Nephron (organoid): ENCODE results near the gene WBP2.

Experiments
- H3K27ac Mint-ChIP-seq, 3 experiments: 2 replicates each; pipeline ENCODE4 v1.8.0; 2020; ENCODE audit warnings: mixed read lengths in 3 of 3, mild to moderate bottlenecking in 2 of 3, moderate library complexity in 1 of 3
- H3K27me3 Mint-ChIP-seq: 2 replicates; pipeline ENCODE4 v1.8.0; 2021; ENCODE audit warnings: low read depth, mild to moderate bottlenecking, moderate library complexity, mixed read lengths
- H3K36me3 Mint-ChIP-seq: 2 replicates; pipeline ENCODE4 v1.8.0; 2020; ENCODE audit warnings: low read depth, mixed read lengths
- H3K4me1 Mint-ChIP-seq: 2 replicates; pipeline ENCODE4 v1.8.0; 2020; ENCODE audit warnings: mixed read lengths
- H3K4me3 Mint-ChIP-seq, 3 experiments: 2 replicates each; pipeline ENCODE4 v1.8.0; 2020; ENCODE audit warnings: mild to moderate bottlenecking in 3 of 3, mixed read lengths in 3 of 3, moderate library complexity in 2 of 3
- H3K9me3 Mint-ChIP-seq: 2 replicates; pipeline ENCODE4 v1.8.0; 2020; ENCODE audit warnings: mixed read lengths
- TF ChIP-seq, protein P1 (sequence below), 3 experiments: fragments of 200-600 bp; sonication (generic); IDR thresholded peaks; one replicate each; pipeline ENCODE4 v1.5.0; 2021; ENCODE audit warnings: antibody characterized with exemption in 3 of 3; ENCODE audit not compliant: unreplicated experiment in 3 of 3

The WBP2 gene

DNA sequence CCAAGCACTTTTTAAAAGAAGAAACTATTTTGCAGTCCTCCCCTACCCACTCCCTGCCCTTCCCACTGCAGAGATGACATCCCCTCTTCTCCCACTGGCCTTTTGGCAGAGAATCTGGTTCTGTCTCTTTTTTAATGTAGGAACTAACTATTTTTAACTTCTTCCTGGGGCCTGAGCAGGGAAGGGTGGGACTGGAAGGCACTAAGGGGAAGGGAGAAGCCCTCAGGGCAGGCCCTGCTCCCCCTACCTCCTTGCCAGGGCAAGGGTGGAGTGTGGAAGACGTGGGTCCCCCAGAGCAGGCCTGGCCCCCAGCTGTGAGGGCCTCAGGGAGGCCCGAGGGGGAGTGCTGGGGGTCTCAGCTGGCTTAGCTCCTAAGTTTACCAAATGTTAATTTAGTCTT lies 30.5 kb downstream of the WBP2 start:
- Mint-ChIP-seq H3K36me3 (peaks cover 24% of the 10 kb centered on the region), H3K4me1 (peaks cover 27% of the 10 kb centered on the region), H3K27ac (peak overlapping the region; percentile 84 to 95 (median 90)), H3K27me3 (no peaks in the 10 kb centered on the region), H3K9me3 (no peaks in the 10 kb centered on the region), H3K4me3 (no peak overlapping the region)
- TF ChIP-seq, protein P1, sequence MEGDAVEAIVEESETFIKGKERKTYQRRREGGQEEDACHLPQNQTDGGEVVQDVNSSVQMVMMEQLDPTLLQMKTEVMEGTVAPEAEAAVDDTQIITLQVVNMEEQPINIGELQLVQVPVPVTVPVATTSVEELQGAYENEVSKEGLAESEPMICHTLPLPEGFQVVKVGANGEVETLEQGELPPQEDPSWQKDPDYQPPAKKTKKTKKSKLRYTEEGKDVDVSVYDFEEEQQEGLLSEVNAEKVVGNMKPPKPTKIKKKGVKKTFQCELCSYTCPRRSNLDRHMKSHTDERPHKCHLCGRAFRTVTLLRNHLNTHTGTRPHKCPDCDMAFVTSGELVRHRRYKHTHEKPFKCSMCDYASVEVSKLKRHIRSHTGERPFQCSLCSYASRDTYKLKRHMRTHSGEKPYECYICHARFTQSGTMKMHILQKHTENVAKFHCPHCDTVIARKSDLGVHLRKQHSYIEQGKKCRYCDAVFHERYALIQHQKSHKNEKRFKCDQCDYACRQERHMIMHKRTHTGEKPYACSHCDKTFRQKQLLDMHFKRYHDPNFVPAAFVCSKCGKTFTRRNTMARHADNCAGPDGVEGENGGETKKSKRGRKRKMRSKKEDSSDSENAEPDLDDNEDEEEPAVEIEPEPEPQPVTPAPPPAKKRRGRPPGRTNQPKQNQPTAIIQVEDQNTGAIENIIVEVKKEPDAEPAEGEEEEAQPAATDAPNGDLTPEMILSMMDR (IDR thresholded peaks at IDR 0.05; ENCODE audit: unreplicated experiment in 3 of 3): no peak

DNA sequence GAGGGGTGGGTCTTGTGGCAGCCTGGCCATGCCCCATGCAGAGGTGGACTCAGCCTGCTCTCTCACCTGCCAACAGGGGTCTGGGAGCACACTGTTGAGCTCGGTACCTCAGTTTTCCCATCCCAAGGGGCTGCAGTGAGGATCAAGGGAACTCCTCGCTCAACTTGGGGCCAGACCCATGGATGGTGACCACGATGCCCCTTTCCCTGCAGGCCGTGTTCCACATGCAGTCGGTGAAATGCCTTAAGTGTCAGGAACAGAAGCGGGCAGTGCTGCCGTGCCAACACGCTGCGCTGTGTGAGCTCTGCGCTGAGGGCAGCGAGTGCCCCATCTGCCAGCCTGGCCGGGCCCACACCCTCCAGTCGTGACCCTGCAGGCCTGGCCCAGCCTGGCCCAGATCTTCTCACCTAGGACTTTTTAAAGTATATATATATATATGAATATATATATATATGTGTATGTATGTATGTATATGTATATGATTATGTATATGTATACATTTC lies 31.0 kb downstream of the WBP2 start:
- TF ChIP-seq, protein P1 (IDR thresholded peaks at IDR 0.05; ENCODE audit: unreplicated experiment in 3 of 3): no peak
- H3K4me1 Mint-ChIP-seq: peaks cover 27% of the 10 kb centered on the region
- H3K9me3 Mint-ChIP-seq: no peaks in the 10 kb centered on the region
- H3K27ac Mint-ChIP-seq: peak overlapping the region; percentile 84 to 95 (median 90)
- no peak overlapping the region for H3K4me3 Mint-ChIP-seq
- no peaks in the 10 kb centered on the region for H3K27me3 Mint-ChIP-seq
- peaks cover 29% of the 10 kb centered on the region for H3K36me3 Mint-ChIP-seq

DNA sequence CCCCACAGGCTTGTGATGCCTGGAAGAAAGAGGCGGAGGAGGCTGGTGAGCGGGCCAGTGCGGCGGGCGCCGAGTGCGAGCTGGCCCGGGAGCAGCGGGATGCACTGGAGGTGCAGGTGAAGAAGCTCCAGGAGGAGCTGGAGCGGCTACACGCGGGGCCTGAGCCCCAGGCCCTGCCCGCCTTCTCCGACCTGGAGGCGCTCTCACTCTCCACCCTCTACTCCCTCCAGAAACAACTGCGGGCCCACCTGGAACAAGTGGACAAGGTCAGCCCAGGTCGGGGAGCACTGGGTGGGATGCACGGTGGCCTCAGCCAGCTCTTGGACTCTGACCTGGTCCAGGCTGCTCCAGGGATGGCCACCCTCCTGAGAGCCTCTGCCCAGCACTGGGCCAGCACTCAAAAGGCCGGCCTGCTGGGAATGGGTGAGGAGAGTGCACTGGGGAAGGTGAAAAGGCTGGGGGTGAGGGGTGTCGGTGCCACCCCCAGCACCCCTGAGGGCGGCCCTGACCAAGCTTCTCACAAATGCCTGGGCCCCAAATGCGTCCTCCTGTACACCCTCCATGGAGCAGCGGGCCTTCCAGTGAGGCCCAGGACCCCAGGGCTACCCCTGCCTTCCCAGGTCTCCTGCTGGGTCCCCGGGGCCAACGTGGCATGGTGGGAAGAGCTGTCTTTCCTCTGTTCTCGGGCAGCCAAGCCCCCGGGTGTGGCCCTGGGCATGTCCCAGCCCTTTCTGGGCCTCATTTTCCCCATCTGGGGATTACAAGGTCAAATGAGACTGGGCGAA lies 31.7 kb downstream of the WBP2 start:
- H3K36me3 Mint-ChIP-seq: peaks cover 35% of the 10 kb centered on the region
- TF ChIP-seq, protein P1 (IDR thresholded peaks at IDR 0.05; ENCODE audit: unreplicated experiment in 3 of 3): no peak

DNA sequence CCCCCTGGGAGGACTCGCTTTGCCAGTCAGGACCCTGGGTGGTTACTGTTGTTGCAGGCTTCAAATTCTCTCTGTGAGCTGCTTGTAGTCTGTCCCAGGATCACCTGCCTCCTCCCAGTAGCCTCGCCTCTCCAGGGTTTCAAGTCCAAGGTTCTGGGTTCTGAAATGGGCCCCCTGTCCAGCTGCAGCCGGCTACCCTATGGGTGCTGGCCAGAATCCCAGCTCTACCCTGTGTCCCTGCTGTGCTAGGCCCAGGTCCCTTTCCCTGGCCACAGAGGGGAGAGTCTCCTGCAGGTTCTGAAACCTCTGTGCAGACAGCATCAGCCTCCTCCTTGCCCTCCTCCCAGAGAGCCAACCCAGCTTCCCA lies 32.4 kb downstream of the WBP2 start:
- no peak overlapping the region for H3K27ac Mint-ChIP-seq
- peaks cover 39% of the 10 kb centered on the region for H3K36me3 Mint-ChIP-seq
- TF ChIP-seq, protein P1 (IDR thresholded peaks at IDR 0.05; ENCODE audit: unreplicated experiment in 3 of 3): no peak
- peaks cover 19% of the 10 kb centered on the region for H3K4me1 Mint-ChIP-seq
- H3K4me3 Mint-ChIP-seq: no peak overlapping the region
- H3K9me3 Mint-ChIP-seq: no peaks in the 10 kb centered on the region
- H3K27me3 Mint-ChIP-seq: no peaks in the 10 kb centered on the region

More for the DNA sequence above, 31.7 kb downstream of the WBP2 start:
- Mint-ChIP-seq H3K4me1 (peaks cover 26% of the 10 kb centered on the region), H3K27ac (peak overlapping the region in 1 of 3 experiments; percentile 90), H3K27me3 (no peaks in the 10 kb centered on the region), H3K4me3 (no peak overlapping the region), H3K9me3 (no peaks in the 10 kb centered on the region)

DNA sequence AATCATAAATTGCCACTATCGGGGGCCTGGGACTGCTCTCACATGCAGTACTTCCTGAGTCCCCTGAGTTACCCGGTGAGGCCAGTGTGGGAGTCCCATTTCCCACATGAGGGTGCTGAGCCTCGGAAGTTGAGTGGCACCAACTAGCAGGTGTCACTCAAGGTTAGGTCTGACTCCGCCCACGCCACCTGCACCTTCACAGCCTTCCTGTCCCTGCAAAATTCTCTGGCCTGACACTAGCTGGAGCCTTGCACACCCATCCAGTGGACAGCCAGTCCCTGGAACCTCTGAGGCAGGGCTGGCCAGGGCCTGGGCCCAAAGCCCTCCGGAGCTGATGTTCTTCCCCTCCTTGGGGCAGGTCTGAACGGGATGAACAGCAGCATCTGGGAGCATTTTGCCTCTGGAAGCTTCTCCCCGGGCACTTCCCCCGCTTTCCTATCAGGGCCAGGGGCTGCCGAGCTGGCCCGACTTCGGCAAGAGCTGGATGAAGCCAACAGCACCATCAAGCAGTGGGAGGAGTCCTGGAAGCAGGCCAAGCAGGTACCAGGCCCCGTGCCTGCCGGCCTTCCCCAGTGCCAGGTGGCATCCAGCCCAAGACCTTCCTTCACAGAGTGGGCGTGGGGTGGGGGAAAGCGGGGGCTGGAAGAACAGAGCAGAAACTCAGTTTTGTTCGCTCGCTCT lies 32.9 kb downstream of the WBP2 start:
- no peak overlapping the region for H3K4me3 Mint-ChIP-seq
- peaks cover 16% of the 10 kb centered on the region for H3K4me1 Mint-ChIP-seq
- H3K27ac Mint-ChIP-seq: peak overlapping the region in 2 of 3 experiments; percentile 37 to 41
- no peaks in the 10 kb centered on the region for H3K27me3 Mint-ChIP-seq
- no peaks in the 10 kb centered on the region for H3K9me3 Mint-ChIP-seq
- TF ChIP-seq, protein P1 (IDR thresholded peaks at IDR 0.05; ENCODE audit: unreplicated experiment in 3 of 3): no peak
- H3K36me3 Mint-ChIP-seq: peaks cover 43% of the 10 kb centered on the region
